ENCODE measurements around the gene CTSC.

CTSC gene

GRCh38 chr11:88293931-88294330 is 43.6 kb downstream of the CTSC start:
- peaks cover 5 to 13% of the 10 kb centered on the region in 2 donors for H3K36me3 ChIP-seq (replicated peaks in 1 of 2; ENCODE audit: control insufficient read depth in 2 of 2, insufficient read depth in 2 of 2, low read length in 2 of 2)
- no peaks in the 10 kb centered on the region for H3K9me3 ChIP-seq (replicated peaks in 1 of 2; ENCODE audit: control insufficient read depth in 2 of 2, insufficient read depth in 1 of 2, low read depth in 1 of 2, low read length in 2 of 2)
- no peak overlapping the region for H4K8ac ChIP-seq (ENCODE audit: low read depth, low read length)

GRCh38 chr11:88292171-88292843 is 45.2 kb downstream of the CTSC start:
- DNase-seq (ENCODE audit: low spot score) = no peak
- Histone ChIP-seq H3K4me2 (ENCODE audit: insufficient read depth, low read length, poor library complexity, severe bottlenecking) (no peak overlapping the region), H2AFZ (ENCODE audit: low read length) (no peak overlapping the region), H3K4me3 (ENCODE audit: low read length in 2 of 2) (no peak overlapping the region), H3K14ac (ENCODE audit: low read length) (no peak overlapping the region), H3K27ac (replicated peaks; ENCODE audit: low read length) (no peak overlapping the region), H3K18ac (ENCODE audit: low read length) (no peak overlapping the region), H4K8ac (ENCODE audit: low read depth, low read length) (no peak overlapping the region), H2AK5ac (ENCODE audit: low read depth, low read length) (no peak overlapping the region), H3K4ac (ENCODE audit: low read length) (no peak overlapping the region), H3K36me3 (replicated peaks in 1 of 2; ENCODE audit: control insufficient read depth in 2 of 2, insufficient read depth in 2 of 2, low read length in 2 of 2) (peaks cover 5 to 13% of the 10 kb centered on the region in 2 donors), H4K91ac (ENCODE audit: low read depth, low read length, poor library complexity) (no peak overlapping the region), H2BK120ac (ENCODE audit: low read depth, low read length) (no peak overlapping the region), H3K4me1 (ENCODE audit: control insufficient read depth in 2 of 2, insufficient read depth in 1 of 2, low read depth in 1 of 2, low read length in 2 of 2) (no peaks in the 10 kb centered on the region), H2BK5ac (ENCODE audit: low read length) (no peak overlapping the region), H3K27me3 (ENCODE audit: control insufficient read depth in 3 of 3, insufficient read depth in 3 of 3, low read depth in 1 of 3, low read length in 3 of 3) (no peaks in the 10 kb centered on the region), H3K9ac (ENCODE audit: low read depth, low read length, poor library complexity) (no peak overlapping the region), H2BK12ac (ENCODE audit: low read length) (no peak overlapping the region), H3K79me1 (ENCODE audit: low read depth, low read length) (no peaks in the 10 kb centered on the region), H3K9me3 (replicated peaks in 1 of 2; ENCODE audit: control insufficient read depth in 2 of 2, insufficient read depth in 1 of 2, low read depth in 1 of 2, low read length in 2 of 2) (no peaks in the 10 kb centered on the region), H3K23ac (ENCODE audit: low read depth, low read length, poor library complexity) (no peak overlapping the region), H2BK15ac (ENCODE audit: low read length) (no peak overlapping the region)
- WGBS, 2 donors (ENCODE audit: extremely low coverage in 2 of 2, insufficient read length in 2 of 2, insufficient replicate concordance in 1 of 2) = no CpG with 5 or more reads among the region's 3 CpGs

More at GRCh38 chr11:88293931-88294330, 43.6 kb downstream of the CTSC start:
- Histone ChIP-seq H3K9ac (ENCODE audit: low read depth, low read length, poor library complexity) (no peak overlapping the region), H2BK120ac (ENCODE audit: low read depth, low read length) (no peak overlapping the region), H3K79me1 (ENCODE audit: low read depth, low read length) (no peaks in the 10 kb centered on the region), H3K4me2 (ENCODE audit: insufficient read depth, low read length, poor library complexity, severe bottlenecking) (no peak overlapping the region), H2AFZ (ENCODE audit: low read length) (no peak overlapping the region), H3K18ac (ENCODE audit: low read length) (no peak overlapping the region), H4K91ac (ENCODE audit: low read depth, low read length, poor library complexity) (no peak overlapping the region), H2BK5ac (ENCODE audit: low read length) (no peak overlapping the region), H2BK15ac (ENCODE audit: low read length) (no peak overlapping the region), H3K14ac (ENCODE audit: low read length) (no peak overlapping the region), H3K4ac (ENCODE audit: low read length) (no peak overlapping the region), H3K4me3 (ENCODE audit: low read length in 2 of 2) (no peak overlapping the region), H3K27me3 (ENCODE audit: control insufficient read depth in 3 of 3, insufficient read depth in 3 of 3, low read depth in 1 of 3, low read length in 3 of 3) (no peaks in the 10 kb centered on the region), H3K27ac (replicated peaks; ENCODE audit: low read length) (no peak overlapping the region), H2AK5ac (ENCODE audit: low read depth, low read length) (no peak overlapping the region), H3K4me1 (ENCODE audit: control insufficient read depth in 2 of 2, insufficient read depth in 1 of 2, low read depth in 1 of 2, low read length in 2 of 2) (peaks cover 0 to 1% of the 10 kb centered on the region in 2 donors), H2BK12ac (ENCODE audit: low read length) (no peak overlapping the region), H3K23ac (ENCODE audit: low read depth, low read length, poor library complexity) (no peak overlapping the region)
- no CpG with 5 or more reads among the region's 3 CpGs for WGBS, 2 donors (ENCODE audit: extremely low coverage in 2 of 2, insufficient read length in 2 of 2, insufficient replicate concordance in 1 of 2)
- no peak for DNase-seq (ENCODE audit: low spot score)

- Histone ChIP-seq H2BK15ac (ENCODE audit: low read length) (no peak overlapping the region), H3K23ac (ENCODE audit: low read depth, low read length, poor library complexity) (no peak overlapping the region), H3K4ac (ENCODE audit: low read length) (no peak overlapping the region), H3K9ac (ENCODE audit: low read depth, low read length, poor library complexity) (no peak overlapping the region), H3K9me3 (replicated peaks in 1 of 2; ENCODE audit: control insufficient read depth in 2 of 2, insufficient read depth in 1 of 2, low read depth in 1 of 2, low read length in 2 of 2) (no peaks in the 10 kb centered on the region), H3K79me1 (ENCODE audit: low read depth, low read length) (no peaks in the 10 kb centered on the region), H4K91ac (ENCODE audit: low read depth, low read length, poor library complexity) (no peak overlapping the region), H3K4me3 (ENCODE audit: low read length in 2 of 2) (no peak overlapping the region), H2AK5ac (ENCODE audit: low read depth, low read length) (no peak overlapping the region), H4K8ac (ENCODE audit: low read depth, low read length) (no peak overlapping the region), H3K18ac (ENCODE audit: low read length) (no peak overlapping the region), H2BK5ac (ENCODE audit: low read length) (no peak overlapping the region), H2BK12ac (ENCODE audit: low read length) (no peak overlapping the region), H3K14ac (ENCODE audit: low read length) (no peak overlapping the region), H3K4me1 (ENCODE audit: control insufficient read depth in 2 of 2, insufficient read depth in 1 of 2, low read depth in 1 of 2, low read length in 2 of 2) (no peaks in the 10 kb centered on the region), H3K36me3 (replicated peaks in 1 of 2; ENCODE audit: control insufficient read depth in 2 of 2, insufficient read depth in 2 of 2, low read length in 2 of 2) (peaks cover 0 to 1% of the 10 kb centered on the region in 2 donors), H3K27ac (replicated peaks; ENCODE audit: low read length) (no peak overlapping the region), H3K27me3 (ENCODE audit: control insufficient read depth in 3 of 3, insufficient read depth in 3 of 3, low read depth in 1 of 3, low read length in 3 of 3) (no peaks in the 10 kb centered on the region), H2BK120ac (ENCODE audit: low read depth, low read length) (no peak overlapping the region), H3K4me2 (ENCODE audit: insufficient read depth, low read length, poor library complexity, severe bottlenecking) (no peak overlapping the region), H2AFZ (ENCODE audit: low read length) (no peak overlapping the region)
- WGBS, 2 donors (ENCODE audit: extremely low coverage in 2 of 2, insufficient read length in 2 of 2, insufficient replicate concordance in 1 of 2) = no CpG with 5 or more reads among the region's 1 CpG
- no peak for DNase-seq (ENCODE audit: low spot score)
Measured at GRCh38 chr11:88288560-88288959, 49.0 kb downstream of the CTSC start.

GRCh38 chr11:88284336-88285050 is 53.0 kb downstream of the CTSC start:
- Histone ChIP-seq H2BK15ac (ENCODE audit: low read length) (no peak overlapping the region), H3K9me3 (replicated peaks in 1 of 2; ENCODE audit: control insufficient read depth in 2 of 2, insufficient read depth in 1 of 2, low read depth in 1 of 2, low read length in 2 of 2) (no peaks in the 10 kb centered on the region), H2AFZ (ENCODE audit: low read length) (no peak overlapping the region), H4K91ac (ENCODE audit: low read depth, low read length, poor library complexity) (no peak overlapping the region), H2BK12ac (ENCODE audit: low read length) (no peak overlapping the region), H2AK5ac (ENCODE audit: low read depth, low read length) (no peak overlapping the region), H3K4me1 (ENCODE audit: control insufficient read depth in 2 of 2, insufficient read depth in 1 of 2, low read depth in 1 of 2, low read length in 2 of 2) (no peaks in the 10 kb centered on the region), H3K4ac (ENCODE audit: low read length) (no peak overlapping the region), H3K14ac (ENCODE audit: low read length) (no peak overlapping the region), H4K8ac (ENCODE audit: low read depth, low read length) (no peak overlapping the region), H3K9ac (ENCODE audit: low read depth, low read length, poor library complexity) (no peak overlapping the region), H3K4me2 (ENCODE audit: insufficient read depth, low read length, poor library complexity, severe bottlenecking) (no peak overlapping the region), H3K4me3 (ENCODE audit: low read length in 2 of 2) (no peak overlapping the region), H3K23ac (ENCODE audit: low read depth, low read length, poor library complexity) (no peak overlapping the region), H2BK120ac (ENCODE audit: low read depth, low read length) (no peak overlapping the region), H3K36me3 (replicated peaks in 1 of 2; ENCODE audit: control insufficient read depth in 2 of 2, insufficient read depth in 2 of 2, low read length in 2 of 2) (no peaks in the 10 kb centered on the region), H3K18ac (ENCODE audit: low read length) (no peak overlapping the region), H3K27ac (replicated peaks; ENCODE audit: low read length) (no peak overlapping the region), H3K79me1 (ENCODE audit: low read depth, low read length) (no peaks in the 10 kb centered on the region), H3K27me3 (ENCODE audit: control insufficient read depth in 3 of 3, insufficient read depth in 3 of 3, low read depth in 1 of 3, low read length in 3 of 3) (no peaks in the 10 kb centered on the region), H2BK5ac (ENCODE audit: low read length) (no peak overlapping the region)
- DNase-seq (ENCODE audit: low spot score) = no peak

Data from neuronal stem cell (in vitro differentiated cells).